Measurements from ENCODE around the gene RERE. TPM values are rescaled to one million over a fixed set of nuclear protein-coding genes. Genes with fewer than 3 reads are reported as not detected.

Gene RERE
- total and polyA plus RNA-seq, 2 experiments from 2014 or later = 148 to 170 TPM

- H3K36me3 ChIP-seq (ENCODE audit: insufficient read depth) = peaks cover 8% of the 10 kb centered on the region
- Mint-ChIP-seq H3K27ac (no peak overlapping the region), H3K4me3 (no peak overlapping the region), H3K36me3 (ENCODE audit: low read depth) (peaks cover 46% of the 10 kb centered on the region), H3K4me1 (peaks cover 31% of the 10 kb centered on the region), H3K9me3 (no peaks in the 10 kb centered on the region), H3K27me3 (ENCODE audit: insufficient read depth, low read depth, poor library complexity) (peaks cover 12% of the 10 kb centered on the region)
- peaks cover 16% of the 10 kb centered on the region for H4K20me1 ChIP-seq (replicated peaks; ENCODE audit: insufficient read depth)
- H3K79me2 ChIP-seq (replicated peaks; ENCODE audit: insufficient read depth) = peaks cover 42% of the 10 kb centered on the region
- H3K27ac ChIP-seq (ENCODE audit: low read depth) = no peak overlapping the region
- TF ChIP-seq ZNF331 (CRISPR knock-in tag; IDR thresholded peaks at IDR 0.05; ENCODE audit: low read depth) (no peak), EZH2phosphoT487 (IDR thresholded peaks at IDR 0.05; ENCODE audit: unreplicated experiment) (no peak), JUNB (IDR thresholded peaks at IDR 0.05; ENCODE audit: unreplicated experiment) (no peak), ETS1 (IDR thresholded peaks at IDR 0.05) (no peak), EZH2 (IDR thresholded peaks at IDR 0.05; ENCODE audit: low read depth, unreplicated experiment) (no peak), CTCF (conservative IDR thresholded peaks at IDR 0.05; ENCODE audit: low read depth in 2 of 2) (no peak), REST (IDR thresholded peaks at IDR 0.05; ENCODE audit: unreplicated experiment) (no peak), ZNF462 (CRISPR knock-in tag; IDR thresholded peaks at IDR 0.05) (no peak), CREB1 (CRISPR knock-in tag; IDR thresholded peaks at IDR 0.05; ENCODE audit: low read depth) (no peak), ZNF114 (CRISPR knock-in tag; IDR thresholded peaks at IDR 0.05) (no peak), POLR2AphosphoS5 (IDR thresholded peaks at IDR 0.05; ENCODE audit: low read depth) (no peak), STAT1 (IDR thresholded peaks at IDR 0.05; ENCODE audit: unreplicated experiment) (no peak), NANOG (IDR thresholded peaks at IDR 0.05; ENCODE audit: borderline replicate concordance) (no peak)
- H2AFZ ChIP-seq = no peak overlapping the region
- no peak overlapping the region for H3K4me2 ChIP-seq
- DNase-seq (ENCODE audit: low spot score) (no peak), ATAC-seq (no peak)
- no peak overlapping the region for H3K4me3 ChIP-seq
- no peaks in the 10 kb centered on the region for H3K27me3 ChIP-seq (ENCODE audit: insufficient read depth)
- H3K9me2 ChIP-seq (ENCODE audit: insufficient read depth) = no peaks in the 10 kb centered on the region
- H3F3A ChIP-seq (replicated peaks; ENCODE audit: low read depth) = no peaks in the 10 kb centered on the region
- H3K4me1 ChIP-seq (ENCODE audit: insufficient read depth) = peaks cover 15% of the 10 kb centered on the region; the same call in 1 of the 2 replicates
These were observed 452.7 kb downstream of the RERE start for GRCh38 chr1:8364528-8365442.
